ENCODE data around the gene LUZP1. TPM values are rescaled to one million over a fixed set of nuclear protein-coding genes. Genes with fewer than 3 reads are reported as not detected.

LUZP1 gene
- total and polyA plus RNA-seq, 10 of the 15 experiments (the other 5 are each of a cell fraction or from before 2014, with no cell fraction given): 11.3 to 28.2 (median 17.3) TPM

DNA sequence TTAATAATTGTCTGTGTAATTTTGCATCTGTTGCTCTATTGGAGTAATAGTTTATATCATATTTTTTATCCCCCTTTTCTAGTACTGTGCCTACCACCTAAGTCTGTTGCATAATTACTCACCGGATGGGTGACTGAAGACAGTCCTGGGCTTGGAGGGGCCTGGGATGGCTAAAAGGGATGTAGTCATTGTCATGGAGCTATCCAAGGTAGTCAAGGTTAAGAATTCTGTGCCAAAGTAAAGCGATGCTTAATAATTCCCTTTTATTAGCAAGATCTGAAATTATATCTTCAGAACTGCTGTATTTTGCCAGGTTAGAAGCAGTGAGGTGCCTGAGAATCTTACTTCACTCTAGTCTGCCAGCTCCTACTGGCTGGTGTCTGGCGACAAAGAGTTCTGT is 87.8 kb downstream of the LUZP1 start:
- H2AFZ ChIP-seq (ENCODE audit: control insufficient read depth, low read depth, low read length): no peak overlapping the region
- H3K36me3 ChIP-seq (ENCODE audit: control insufficient read depth in 2 of 2, insufficient read depth in 2 of 2, low read length in 1 of 2): peaks cover 17 to 63% of the 10 kb centered on the region in 2 experiments
- H3K79me2 ChIP-seq (ENCODE audit: control insufficient read depth, insufficient read depth, low read length): no peaks in the 10 kb centered on the region
- POLR2A ChIA-PET: no interaction called here
- no peak overlapping the region for H3K27ac ChIP-seq (ENCODE audit: control insufficient read depth, insufficient read depth)
- H4K20me1 ChIP-seq (ENCODE audit: control insufficient read depth, insufficient read depth): no peaks in the 10 kb centered on the region
- BruUV-seq (replicated peaks): no TSS peak
- H3K9me3 ChIP-seq (replicated peaks; ENCODE audit: control insufficient read depth, insufficient read depth, low read length): no peaks in the 10 kb centered on the region
- H3K4me1 ChIP-seq (ENCODE audit: control insufficient read depth, insufficient read depth, low read length): no peaks in the 10 kb centered on the region
- H3K4me2 ChIP-seq (ENCODE audit: control insufficient read depth, insufficient read depth): no peak overlapping the region
- no peak overlapping the region for H3K9ac ChIP-seq (ENCODE audit: control insufficient read depth, insufficient read depth, low read length)
- WGBS (ENCODE audit: insufficient coverage, insufficient replicate concordance, low lambda C conversion rate, missing lambda C conversion rate): 98% methylated on average over 3 of the region's 3 CpGs
- H3K4me3 ChIP-seq: no peak overlapping the region
- no peaks in the 10 kb centered on the region for H3K27me3 ChIP-seq (replicated peaks in 1 of 2; ENCODE audit: control insufficient read depth in 2 of 2, insufficient read depth in 2 of 2, low read length in 1 of 2)
- SMC1A ChIA-PET (ENCODE audit: uncharacterized antibody, unreplicated experiment): interaction anchor here (0.9 to 4.9 kb wide), 5 partner anchors 10 to 103 kb away, joined by 3 to 27 read pairs (median 4); no protein-coding TSS in a partner anchor
- DNase-seq (ENCODE audit: low read depth, low spot score) (no peak), FAIRE-seq (no peak), ATAC-seq (no peak)
- CTCF ChIA-PET: interaction anchor here (1.2 to 2.9 kb wide), 4 partner anchors 12 to 104 kb away, joined by 3 to 28 read pairs (median 6); no protein-coding TSS in a partner anchor
- in situ Hi-C loops (cut with MboI): no loop called here
- RAD21 ChIA-PET (ENCODE audit: unreplicated experiment): interaction anchor here (1.0 to 1.5 kb wide), 2 partner anchors 103 kb away, joined by 4 to 5 read pairs; no protein-coding TSS in a partner anchor
- intact Hi-C loops (cut with micrococcal nuclease; ENCODE audit: unreplicated experiment): no loop called here
- TF ChIP-seq, protein P1, sequence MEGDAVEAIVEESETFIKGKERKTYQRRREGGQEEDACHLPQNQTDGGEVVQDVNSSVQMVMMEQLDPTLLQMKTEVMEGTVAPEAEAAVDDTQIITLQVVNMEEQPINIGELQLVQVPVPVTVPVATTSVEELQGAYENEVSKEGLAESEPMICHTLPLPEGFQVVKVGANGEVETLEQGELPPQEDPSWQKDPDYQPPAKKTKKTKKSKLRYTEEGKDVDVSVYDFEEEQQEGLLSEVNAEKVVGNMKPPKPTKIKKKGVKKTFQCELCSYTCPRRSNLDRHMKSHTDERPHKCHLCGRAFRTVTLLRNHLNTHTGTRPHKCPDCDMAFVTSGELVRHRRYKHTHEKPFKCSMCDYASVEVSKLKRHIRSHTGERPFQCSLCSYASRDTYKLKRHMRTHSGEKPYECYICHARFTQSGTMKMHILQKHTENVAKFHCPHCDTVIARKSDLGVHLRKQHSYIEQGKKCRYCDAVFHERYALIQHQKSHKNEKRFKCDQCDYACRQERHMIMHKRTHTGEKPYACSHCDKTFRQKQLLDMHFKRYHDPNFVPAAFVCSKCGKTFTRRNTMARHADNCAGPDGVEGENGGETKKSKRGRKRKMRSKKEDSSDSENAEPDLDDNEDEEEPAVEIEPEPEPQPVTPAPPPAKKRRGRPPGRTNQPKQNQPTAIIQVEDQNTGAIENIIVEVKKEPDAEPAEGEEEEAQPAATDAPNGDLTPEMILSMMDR (IDR thresholded peaks at IDR 0.05 in 2 of 3, conservative IDR thresholded peaks at IDR 0.05 in 1 of 3; ENCODE audit: control insufficient read depth in 2 of 3, extremely low read depth in 1 of 3, insufficient read depth in 1 of 3, low read depth in 3 of 3, low read length in 3 of 3): no peak
- TF ChIP-seq, protein P2, sequence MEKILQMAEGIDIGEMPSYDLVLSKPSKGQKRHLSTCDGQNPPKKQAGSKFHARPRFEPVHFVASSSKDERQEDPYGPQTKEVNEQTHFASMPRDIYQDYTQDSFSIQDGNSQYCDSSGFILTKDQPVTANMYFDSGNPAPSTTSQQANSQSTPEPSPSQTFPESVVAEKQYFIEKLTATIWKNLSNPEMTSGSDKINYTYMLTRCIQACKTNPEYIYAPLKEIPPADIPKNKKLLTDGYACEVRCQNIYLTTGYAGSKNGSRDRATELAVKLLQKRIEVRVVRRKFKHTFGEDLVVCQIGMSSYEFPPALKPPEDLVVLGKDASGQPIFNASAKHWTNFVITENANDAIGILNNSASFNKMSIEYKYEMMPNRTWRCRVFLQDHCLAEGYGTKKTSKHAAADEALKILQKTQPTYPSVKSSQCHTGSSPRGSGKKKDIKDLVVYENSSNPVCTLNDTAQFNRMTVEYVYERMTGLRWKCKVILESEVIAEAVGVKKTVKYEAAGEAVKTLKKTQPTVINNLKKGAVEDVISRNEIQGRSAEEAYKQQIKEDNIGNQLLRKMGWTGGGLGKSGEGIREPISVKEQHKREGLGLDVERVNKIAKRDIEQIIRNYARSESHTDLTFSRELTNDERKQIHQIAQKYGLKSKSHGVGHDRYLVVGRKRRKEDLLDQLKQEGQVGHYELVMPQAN (conservative IDR thresholded peaks at IDR 0.05): no peak
- no peak for TF ChIP-seq SMC3 (IDR thresholded peaks at IDR 0.05; ENCODE audit: borderline replicate concordance, low read length)
- TF ChIP-seq MTA3 (IDR thresholded peaks at IDR 0.05; ENCODE audit: borderline replicate concordance, low read length): no peak
- TF ChIP-seq, protein P3, sequence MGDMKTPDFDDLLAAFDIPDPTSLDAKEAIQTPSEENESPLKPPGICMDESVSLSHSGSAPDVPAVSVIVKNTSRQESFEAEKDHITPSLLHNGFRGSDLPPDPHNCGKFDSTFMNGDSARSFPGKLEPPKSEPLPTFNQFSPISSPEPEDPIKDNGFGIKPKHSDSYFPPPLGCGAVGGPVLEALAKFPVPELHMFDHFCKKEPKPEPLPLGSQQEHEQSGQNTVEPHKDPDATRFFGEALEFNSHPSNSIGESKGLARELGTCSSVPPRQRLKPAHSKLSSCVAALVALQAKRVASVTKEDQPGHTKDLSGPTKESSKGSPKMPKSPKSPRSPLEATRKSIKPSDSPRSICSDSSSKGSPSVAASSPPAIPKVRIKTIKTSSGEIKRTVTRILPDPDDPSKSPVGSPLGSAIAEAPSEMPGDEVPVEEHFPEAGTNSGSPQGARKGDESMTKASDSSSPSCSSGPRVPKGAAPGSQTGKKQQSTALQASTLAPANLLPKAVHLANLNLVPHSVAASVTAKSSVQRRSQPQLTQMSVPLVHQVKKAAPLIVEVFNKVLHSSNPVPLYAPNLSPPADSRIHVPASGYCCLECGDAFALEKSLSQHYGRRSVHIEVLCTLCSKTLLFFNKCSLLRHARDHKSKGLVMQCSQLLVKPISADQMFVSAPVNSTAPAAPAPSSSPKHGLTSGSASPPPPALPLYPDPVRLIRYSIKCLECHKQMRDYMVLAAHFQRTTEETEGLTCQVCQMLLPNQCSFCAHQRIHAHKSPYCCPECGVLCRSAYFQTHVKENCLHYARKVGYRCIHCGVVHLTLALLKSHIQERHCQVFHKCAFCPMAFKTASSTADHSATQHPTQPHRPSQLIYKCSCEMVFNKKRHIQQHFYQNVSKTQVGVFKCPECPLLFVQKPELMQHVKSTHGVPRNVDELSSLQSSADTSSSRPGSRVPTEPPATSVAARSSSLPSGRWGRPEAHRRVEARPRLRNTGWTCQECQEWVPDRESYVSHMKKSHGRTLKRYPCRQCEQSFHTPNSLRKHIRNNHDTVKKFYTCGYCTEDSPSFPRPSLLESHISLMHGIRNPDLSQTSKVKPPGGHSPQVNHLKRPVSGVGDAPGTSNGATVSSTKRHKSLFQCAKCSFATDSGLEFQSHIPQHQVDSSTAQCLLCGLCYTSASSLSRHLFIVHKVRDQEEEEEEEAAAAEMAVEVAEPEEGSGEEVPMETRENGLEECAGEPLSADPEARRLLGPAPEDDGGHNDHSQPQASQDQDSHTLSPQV (IDR thresholded peaks at IDR 0.05): no peak
- TF ChIP-seq EZH2 (IDR thresholded peaks at IDR 0.05; ENCODE audit: borderline replicate concordance, control insufficient read depth, low read depth, low read length): no peak
- no peak for TF ChIP-seq ZNF622 (IDR thresholded peaks at IDR 0.05)
- TF ChIP-seq, protein P4, sequence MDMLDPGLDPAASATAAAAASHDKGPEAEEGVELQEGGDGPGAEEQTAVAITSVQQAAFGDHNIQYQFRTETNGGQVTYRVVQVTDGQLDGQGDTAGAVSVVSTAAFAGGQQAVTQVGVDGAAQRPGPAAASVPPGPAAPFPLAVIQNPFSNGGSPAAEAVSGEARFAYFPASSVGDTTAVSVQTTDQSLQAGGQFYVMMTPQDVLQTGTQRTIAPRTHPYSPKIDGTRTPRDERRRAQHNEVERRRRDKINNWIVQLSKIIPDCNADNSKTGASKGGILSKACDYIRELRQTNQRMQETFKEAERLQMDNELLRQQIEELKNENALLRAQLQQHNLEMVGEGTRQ (IDR thresholded peaks at IDR 0.05; ENCODE audit: borderline replicate concordance, low read depth, low read length): no peak
- TF ChIP-seq, protein P5, sequence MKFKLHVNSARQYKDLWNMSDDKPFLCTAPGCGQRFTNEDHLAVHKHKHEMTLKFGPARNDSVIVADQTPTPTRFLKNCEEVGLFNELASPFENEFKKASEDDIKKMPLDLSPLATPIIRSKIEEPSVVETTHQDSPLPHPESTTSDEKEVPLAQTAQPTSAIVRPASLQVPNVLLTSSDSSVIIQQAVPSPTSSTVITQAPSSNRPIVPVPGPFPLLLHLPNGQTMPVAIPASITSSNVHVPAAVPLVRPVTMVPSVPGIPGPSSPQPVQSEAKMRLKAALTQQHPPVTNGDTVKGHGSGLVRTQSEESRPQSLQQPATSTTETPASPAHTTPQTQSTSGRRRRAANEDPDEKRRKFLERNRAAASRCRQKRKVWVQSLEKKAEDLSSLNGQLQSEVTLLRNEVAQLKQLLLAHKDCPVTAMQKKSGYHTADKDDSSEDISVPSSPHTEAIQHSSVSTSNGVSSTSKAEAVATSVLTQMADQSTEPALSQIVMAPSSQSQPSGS (IDR thresholded peaks at IDR 0.05; ENCODE audit: low read length): no peak
- TF ChIP-seq HDGF (IDR thresholded peaks at IDR 0.05): no peak
- no peak for TF ChIP-seq MEF2A (IDR thresholded peaks at IDR 0.05; ENCODE audit: insufficient read depth, low read depth, low read length)

All from GM12878 (cell line).